HepG2 (cell line): ENCODE data around the gene SCMH1. TPM values are rescaled to one million over a fixed set of nuclear protein-coding genes. Genes with fewer than 3 reads are reported as not detected.

ENCODE experiments used
- ATAC-seq: fragments of 200-7000 bp; cut with Tn5 transposase; 3 replicates; pipeline ENCODE4 v1.9.1; 2020; ENCODE audit warnings: mild to moderate bottlenecking, moderate library complexity
- BruUV-seq: library from RNA; stranded (reverse); fragments of 400-500 nt; replicated peaks from 2 replicates; lab custom pipeline; 2021; lab: Mats Ljungman, UMichigan
- CTCF ChIA-PET: fragments of 300-600 bp; formaldehyde crosslinking; extraction: SDS; loops from one replicate; lab custom pipeline; 2021; ENCODE audit warnings: low total read pairs, inconsistent platforms, low intra/inter-chr PET ratio; lab: Yijun Ruan, JAX
- POLR2A ChIA-PET: fragments of 350-600 bp; sonication (Branson Sonifier 250); formaldehyde crosslinking; loops from one replicate; lab custom pipeline; 2020; ENCODE audit warnings: antibody characterized with exemption, inconsistent platforms; lab: Yijun Ruan, JAX
- DNase-seq: peaks from one replicate; pipeline ENCODE4 v3.0.0-alpha.2; 2015; ENCODE audit warnings: low spot score
- FAIRE-seq: peaks from 3 replicates; lab custom pipeline; 2011; peaks lifted over from hg19 to GRCh38; lab: Jason Lieb, UNC
- H2AFZ ChIP-seq: one replicate; pipeline ENCODE4 v1.6.1; 2011; ENCODE audit warnings: low read length, inconsistent platforms
- H3K27ac ChIP-seq: fragments of 300-600 bp; 3 replicates; pipeline ENCODE4 v1.8.0; 2011; ENCODE audit warnings: mixed run types, mild to moderate bottlenecking, mixed read lengths, low read length, inconsistent platforms; ENCODE audit not compliant: insufficient read depth; ENCODE audit errors: extremely low read length
- H3K27me3 ChIP-seq, 2 experiments: fragments of 200-600 bp in 1 of 2; 2 replicates in 1 of 2; 3 replicates in 1 of 2; pipeline versions ENCODE4 v1.6.0 to v1.8.0; 2011; ENCODE audit warnings: low read length in 2 of 2, mild to moderate bottlenecking in 2 of 2, moderate library complexity in 2 of 2, inconsistent platforms in 1 of 2; ENCODE audit not compliant: insufficient read depth in 2 of 2, control insufficient read depth in 1 of 2
- H3K36me3 ChIP-seq, 2 experiments: fragments of 200-600 bp in 1 of 2; replicated peaks in 1 of 2; 2 replicates in 1 of 2; 3 replicates in 1 of 2; pipeline versions ENCODE4 v1.5.1 to v1.8.0; 2011; ENCODE audit warnings: low read length in 2 of 2, inconsistent platforms in 1 of 2; ENCODE audit not compliant: insufficient read depth in 2 of 2, control insufficient read depth in 1 of 2
- H3K4me1 ChIP-seq: 2 replicates; pipeline ENCODE4 v1.5.1; 2012; ENCODE audit warnings: low read length, inconsistent platforms; ENCODE audit not compliant: insufficient read depth
- H3K4me2 ChIP-seq: 2 replicates; pipeline ENCODE4 v1.6.0; 2011; ENCODE audit warnings: low read depth, low read length, inconsistent platforms
- H3K4me3 ChIP-seq, 3 experiments: fragments of 200-600 bp in 1 of 3; sonication (generic), shearing (Covaris generic) in 1 of 3; replicated peaks in 1 of 3; 2 replicates each; pipeline ENCODE4 v1.5.1; 2011 to 2016; ENCODE audit warnings: low read length in 3 of 3, inconsistent platforms in 2 of 3, low read depth in 2 of 3, mild to moderate bottlenecking in 2 of 3, control low read depth in 1 of 3, mixed read lengths in 1 of 3; ENCODE audit not compliant: insufficient read depth in 1 of 3
- H3K79me2 ChIP-seq: one replicate; pipeline ENCODE4 v1.6.1; 2011; ENCODE audit warnings: low read length, inconsistent platforms; ENCODE audit not compliant: insufficient read depth
- H3K9ac ChIP-seq: 2 replicates; pipeline ENCODE4 v1.6.0; 2011; ENCODE audit warnings: mild to moderate bottlenecking, low read depth, low read length, inconsistent platforms; ENCODE audit not compliant: insufficient read depth
- H3K9me3 ChIP-seq: 2 replicates; pipeline ENCODE4 v1.5.1; 2012; ENCODE audit warnings: mild to moderate bottlenecking, low read length
- H4K20me1 ChIP-seq: 2 replicates; pipeline ENCODE4 v1.6.0; 2011; ENCODE audit warnings: inconsistent platforms, mild to moderate bottlenecking, low read length, moderate library complexity; ENCODE audit not compliant: insufficient read depth
- DMAP1 ChIP-seq: IDR thresholded peaks from 2 replicates; pipeline ENCODE4 v1.6.1; 2016
- GPN1 ChIP-seq: sonication (generic); formaldehyde crosslinking; IDR thresholded peaks from 2 replicates; pipeline ENCODE4 v1.5.1; 2020; ENCODE audit warnings: missing genetic modification reagents, borderline replicate concordance
- NONO ChIP-seq, 2 experiments: fragments of 450-650 bp in 1 of 2; sonication (generic) in 1 of 2; formaldehyde crosslinking in 1 of 2; IDR thresholded peaks in 1 of 2; conservative IDR thresholded peaks in 1 of 2; 2 replicates each; pipeline versions ENCODE4 v1.6.1 to v1.8.0; 2017 to 2022; ENCODE audit warnings: mild to moderate bottlenecking in 1 of 2, missing genetic modification reagents in 1 of 2, moderate library complexity in 1 of 2
- TMF1 ChIP-seq: sonication (generic); formaldehyde crosslinking; IDR thresholded peaks from 2 replicates; pipeline ENCODE4 v1.8.1; 2022; ENCODE audit warnings: low read depth, missing genetic modification reagents
- ZMAT3 ChIP-seq: sonication (generic); formaldehyde crosslinking; conservative IDR thresholded peaks from 2 replicates; pipeline ENCODE4 v1.7.0; 2021; ENCODE audit warnings: missing genetic modification reagents
- ZNF10 ChIP-seq: sonication (generic); formaldehyde crosslinking; IDR thresholded peaks from 2 replicates; pipeline ENCODE4 v1.4.0; 2020; ENCODE audit warnings: mild to moderate bottlenecking, low read depth, missing genetic modification reagents, borderline replicate concordance
- ZNF567 ChIP-seq: sonication (generic); formaldehyde crosslinking; IDR thresholded peaks from 2 replicates; pipeline ENCODE4 v1.8.1; 2023; ENCODE audit warnings: mild to moderate bottlenecking, missing genetic modification reagents, borderline replicate concordance
- ZNF761 ChIP-seq: sonication (generic); formaldehyde crosslinking; conservative IDR thresholded peaks from 2 replicates; pipeline ENCODE4 v1.4.0; 2020; ENCODE audit warnings: mild to moderate bottlenecking, missing genetic modification reagents
- in situ Hi-C: cut with HindIII; loops from 2 replicates; pipeline ENCODE4 v1.10.0; 2017; ENCODE audit warnings: low pct_unique_long_range_greater_than_20kb; ENCODE audit not compliant: extremely low pct_ligation_motif_present
- intact Hi-C: fragments of 100-400 bp; cut with micrococcal nuclease; formaldehyde crosslinking; loops from one replicate; pipeline ENCODE4 v1.10.0; 2022; ENCODE audit not compliant: unreplicated experiment
- polyA plus RNA-seq, 8 experiments: library from polyadenylated mRNA; depleted of rRNA in 3 of 8; stranded (reverse) in 7 of 8; unstranded in 1 of 8; fragments of >200 nt; fragmentation: Illumina TruSeq in 4 of 8; extraction: Trizol in 4 of 8; gene quantifications; 2 replicates each; pipeline versions ENCODE4 v1.2.1 to v1.2.3, GENCODE V29; 2011 to 2016; ENCODE audit warnings: low read depth in 4 of 8, missing spikeins in 1 of 8, mixed read lengths in 1 of 8; ENCODE audit not compliant: insufficient read depth in 1 of 8
- total RNA-seq, 5 experiments: library from RNA; depleted of rRNA; stranded (reverse); fragments of >200 nt; fragmentation: Illumina TruSeq; extraction: Trizol; gene quantifications; 2 replicates each; pipeline ENCODE4 v1.2.3, GENCODE V29; 2016; ENCODE audit warnings: low read depth in 1 of 5
- TF ChIP-seq, protein P1 (sequence below): IDR thresholded peaks from 2 replicates; pipeline ENCODE4 v1.6.1; 2016; ENCODE audit warnings: missing biosample characterization, missing genetic modification reagents, low read depth
- TF ChIP-seq, protein P2 (sequence below): sonication (generic); formaldehyde crosslinking; IDR thresholded peaks from 2 replicates; pipeline ENCODE4 v1.4.0; 2020; ENCODE audit warnings: mild to moderate bottlenecking, missing genetic modification reagents
- TF ChIP-seq, protein P3 (sequence below): sonication (generic); formaldehyde crosslinking; IDR thresholded peaks from 2 replicates; pipeline ENCODE4 v1.5.1; 2020; ENCODE audit warnings: mild to moderate bottlenecking, missing genetic modification reagents, moderate library complexity
- TF ChIP-seq, protein P4 (sequence below): IDR thresholded peaks from 2 replicates; pipeline ENCODE4 v1.6.1; 2018; ENCODE audit warnings: missing genetic modification reagents, mild to moderate bottlenecking, missing compliant biosample characterization

SCMH1 gene
- total and polyA plus RNA-seq, 2 of the 13 experiments (the other 11 are each of a cell fraction or from before 2014, with no cell fraction given) = 41.8 to 52.6 TPM

DNA sequence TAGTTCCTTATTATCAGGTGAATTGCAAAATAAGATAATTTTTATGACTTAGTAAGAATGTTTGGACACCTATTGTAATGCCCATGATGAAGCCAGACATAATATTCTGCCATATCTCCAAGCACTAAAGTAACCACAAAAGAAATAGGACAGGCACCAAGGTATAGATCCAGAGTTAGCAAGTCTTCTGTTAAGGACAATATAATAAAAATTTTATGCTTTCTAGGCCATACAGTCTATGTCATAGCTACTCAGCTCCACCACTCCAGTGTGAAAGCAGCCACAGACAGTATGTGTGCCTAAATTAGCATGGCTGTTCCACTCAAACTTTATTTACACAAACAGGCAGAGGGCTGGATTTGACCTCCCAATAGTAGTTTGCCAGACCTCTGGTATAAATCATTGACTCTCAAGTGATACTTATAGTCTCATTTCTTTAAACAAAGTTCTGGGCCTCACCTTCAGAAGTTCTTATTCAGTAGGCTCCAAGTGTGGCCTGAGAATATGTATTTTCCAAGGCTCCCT lies 88.3 kb downstream of the SCMH1 start:
- in situ Hi-C loops (no loop called here), intact Hi-C loops (loop anchor here (10.0 kb wide), 1 partner anchor 91 kb away; the partner anchor contains the start of gene SCMH1)
- Histone ChIP-seq H3K27me3 (no peaks in the 10 kb centered on the region), H3K27ac (no peak overlapping the region), H3K4me1 (peaks cover 33% of the 10 kb centered on the region), H3K79me2 (no peaks in the 10 kb centered on the region), H3K4me3 (no peak overlapping the region), H3K36me3 (peaks cover 4 to 14% of the 10 kb centered on the region in 2 experiments; a peak in 3 of 5 replicates), H3K4me2 (no peak overlapping the region), H2AFZ (no peak overlapping the region), H3K9ac (no peak overlapping the region), H4K20me1 (no peaks in the 10 kb centered on the region)
- ChIA-PET CTCF (no interaction called here), POLR2A (no interaction called here)
- DNase-seq (no peak), FAIRE-seq (no peak), ATAC-seq (no peak)
- no TSS peak for BruUV-seq
- TF ChIP-seq, protein P1, sequence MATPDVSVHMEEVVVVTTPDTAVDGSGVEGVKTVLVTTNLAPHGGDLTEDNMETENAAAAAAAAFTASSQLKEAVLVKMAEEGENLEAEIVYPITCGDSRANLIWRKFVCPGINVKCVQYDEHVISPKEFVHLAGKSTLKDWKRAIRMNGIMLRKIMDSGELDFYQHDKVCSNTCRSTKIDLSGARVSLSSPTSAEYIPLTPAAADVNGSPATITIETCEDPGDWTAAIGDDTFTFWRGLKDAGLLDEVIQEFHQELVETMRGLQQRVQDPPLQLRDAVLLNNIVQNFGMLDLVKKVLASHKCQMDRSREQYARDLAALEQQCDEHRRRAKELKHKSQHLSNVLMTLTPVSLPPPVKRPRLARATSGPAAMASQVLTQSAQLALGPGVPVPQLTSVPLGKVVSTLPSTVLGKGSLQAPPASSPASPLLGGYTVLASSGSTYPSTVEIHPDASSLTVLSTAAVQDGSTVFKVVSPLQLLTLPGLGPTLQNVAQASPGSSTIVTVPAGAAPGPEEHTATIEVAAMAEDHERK = no peak
- TF ChIP-seq TMF1 = no peak
- TF ChIP-seq, protein P2, sequence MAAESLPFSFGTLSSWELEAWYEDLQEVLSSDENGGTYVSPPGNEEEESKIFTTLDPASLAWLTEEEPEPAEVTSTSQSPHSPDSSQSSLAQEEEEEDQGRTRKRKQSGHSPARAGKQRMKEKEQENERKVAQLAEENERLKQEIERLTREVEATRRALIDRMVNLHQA (CRISPR knock-in tag) = no peak
- TF ChIP-seq, protein P3, sequence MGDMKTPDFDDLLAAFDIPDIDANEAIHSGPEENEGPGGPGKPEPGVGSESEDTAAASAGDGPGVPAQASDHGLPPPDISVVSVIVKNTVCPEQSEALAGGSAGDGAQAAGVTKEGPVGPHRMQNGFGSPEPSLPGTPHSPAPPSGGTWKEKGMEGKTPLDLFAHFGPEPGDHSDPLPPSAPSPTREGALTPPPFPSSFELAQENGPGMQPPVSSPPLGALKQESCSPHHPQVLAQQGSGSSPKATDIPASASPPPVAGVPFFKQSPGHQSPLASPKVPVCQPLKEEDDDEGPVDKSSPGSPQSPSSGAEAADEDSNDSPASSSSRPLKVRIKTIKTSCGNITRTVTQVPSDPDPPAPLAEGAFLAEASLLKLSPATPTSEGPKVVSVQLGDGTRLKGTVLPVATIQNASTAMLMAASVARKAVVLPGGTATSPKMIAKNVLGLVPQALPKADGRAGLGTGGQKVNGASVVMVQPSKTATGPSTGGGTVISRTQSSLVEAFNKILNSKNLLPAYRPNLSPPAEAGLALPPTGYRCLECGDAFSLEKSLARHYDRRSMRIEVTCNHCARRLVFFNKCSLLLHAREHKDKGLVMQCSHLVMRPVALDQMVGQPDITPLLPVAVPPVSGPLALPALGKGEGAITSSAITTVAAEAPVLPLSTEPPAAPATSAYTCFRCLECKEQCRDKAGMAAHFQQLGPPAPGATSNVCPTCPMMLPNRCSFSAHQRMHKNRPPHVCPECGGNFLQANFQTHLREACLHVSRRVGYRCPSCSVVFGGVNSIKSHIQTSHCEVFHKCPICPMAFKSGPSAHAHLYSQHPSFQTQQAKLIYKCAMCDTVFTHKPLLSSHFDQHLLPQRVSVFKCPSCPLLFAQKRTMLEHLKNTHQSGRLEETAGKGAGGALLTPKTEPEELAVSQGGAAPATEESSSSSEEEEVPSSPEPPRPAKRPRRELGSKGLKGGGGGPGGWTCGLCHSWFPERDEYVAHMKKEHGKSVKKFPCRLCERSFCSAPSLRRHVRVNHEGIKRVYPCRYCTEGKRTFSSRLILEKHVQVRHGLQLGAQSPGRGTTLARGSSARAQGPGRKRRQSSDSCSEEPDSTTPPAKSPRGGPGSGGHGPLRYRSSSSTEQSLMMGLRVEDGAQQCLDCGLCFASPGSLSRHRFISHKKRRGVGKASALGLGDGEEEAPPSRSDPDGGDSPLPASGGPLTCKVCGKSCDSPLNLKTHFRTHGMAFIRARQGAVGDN = no peak
- no peak for TF ChIP-seq ZNF567 (CRISPR knock-in tag)
- TF ChIP-seq, protein P4, sequence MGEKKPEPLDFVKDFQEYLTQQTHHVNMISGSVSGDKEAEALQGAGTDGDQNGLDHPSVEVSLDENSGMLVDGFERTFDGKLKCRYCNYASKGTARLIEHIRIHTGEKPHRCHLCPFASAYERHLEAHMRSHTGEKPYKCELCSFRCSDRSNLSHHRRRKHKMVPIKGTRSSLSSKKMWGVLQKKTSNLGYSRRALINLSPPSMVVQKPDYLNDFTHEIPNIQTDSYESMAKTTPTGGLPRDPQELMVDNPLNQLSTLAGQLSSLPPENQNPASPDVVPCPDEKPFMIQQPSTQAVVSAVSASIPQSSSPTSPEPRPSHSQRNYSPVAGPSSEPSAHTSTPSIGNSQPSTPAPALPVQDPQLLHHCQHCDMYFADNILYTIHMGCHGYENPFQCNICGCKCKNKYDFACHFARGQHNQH (CRISPR knock-in tag) = no peak
- TF ChIP-seq GPN1 = no peak
- TF ChIP-seq DMAP1 = no peak
- no peak for TF ChIP-seq NONO (IDR thresholded peaks at IDR 0.05)
- no peak for TF ChIP-seq NONO (CRISPR knock-in tag; conservative IDR thresholded peaks at IDR 0.05)
- TF ChIP-seq ZMAT3 (CRISPR knock-in tag) = no peak
- no peak for TF ChIP-seq ZNF10 (CRISPR knock-in tag)
- TF ChIP-seq ZNF761 (CRISPR knock-in tag) = no peak
- TF ChIP-seq, all 625 proteins: peak for 0
- no peaks in the 10 kb centered on the region for H3K9me3 ChIP-seq
